Measurements from ENCODE around the gene TMED1.

- no peak for TF ChIP-seq EZH2phosphoT487 (IDR thresholded peaks at IDR 0.05; ENCODE audit: low read depth, severe bottlenecking, unreplicated experiment)
- TF ChIP-seq CTCF (IDR thresholded peaks at IDR 0.05; ENCODE audit: poor library complexity): no peak
These were observed 38.3 kb downstream of the TMED1 start for GRCh38 chr19:10797541-10798256.
